ENCODE data around the gene PTGER1.

The PTGER1 gene

DNA sequence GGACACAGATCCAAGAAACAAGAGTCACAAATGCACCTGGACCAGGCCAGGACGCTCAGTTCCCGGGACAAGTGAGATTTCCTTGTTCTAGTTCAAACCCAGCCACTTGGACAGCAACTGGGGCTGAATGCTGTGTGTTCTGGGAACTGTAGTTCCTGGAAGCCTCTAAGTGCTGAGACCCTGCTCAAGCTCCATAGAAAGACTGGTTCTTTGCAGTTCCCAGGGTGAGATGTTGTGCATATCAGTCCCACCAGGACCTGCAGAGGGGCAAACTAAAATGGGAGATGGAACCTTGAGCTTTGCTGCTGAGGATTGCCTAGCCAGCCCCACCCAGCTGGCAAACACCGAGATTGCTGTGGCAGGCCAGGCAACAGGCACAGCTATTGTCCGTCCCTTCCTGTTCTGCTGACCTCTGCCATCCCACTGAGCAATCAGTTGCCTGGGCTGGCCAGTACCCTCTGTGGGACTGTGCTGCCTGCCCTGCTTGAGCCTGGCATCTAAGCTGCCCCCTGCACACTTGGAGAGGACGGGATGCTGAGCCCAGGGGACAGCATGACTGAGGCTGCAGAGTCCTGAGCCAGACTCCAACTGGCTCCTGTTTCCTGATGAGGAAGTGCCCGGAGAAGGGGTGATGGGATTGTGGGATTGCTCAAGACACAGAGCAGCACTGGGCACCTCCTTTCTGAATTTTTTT lies 22.2 kb upstream of the PTGER1 start:
- DNase-seq, result no peak

DNA sequence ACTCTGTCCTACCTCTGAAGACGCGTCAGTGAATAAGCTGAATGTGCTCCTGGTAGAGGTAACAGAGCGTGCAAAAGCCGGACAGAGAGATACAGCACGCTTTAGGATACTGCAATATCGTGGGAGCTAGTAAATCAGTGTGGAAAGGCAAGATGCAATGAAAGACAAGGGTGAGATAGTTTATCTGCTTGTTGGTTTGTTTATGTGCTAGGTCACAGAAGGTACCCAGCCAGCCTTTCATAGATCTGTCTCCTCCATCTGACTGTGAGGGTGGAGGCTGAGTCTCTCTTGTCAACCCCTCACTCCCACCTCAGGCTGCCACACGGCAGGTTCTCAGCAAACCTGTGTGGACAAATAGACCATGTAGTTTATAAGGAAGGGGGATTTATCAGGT lies 21.7 kb upstream of the PTGER1 start:
- no peak for DNase-seq

DNA sequence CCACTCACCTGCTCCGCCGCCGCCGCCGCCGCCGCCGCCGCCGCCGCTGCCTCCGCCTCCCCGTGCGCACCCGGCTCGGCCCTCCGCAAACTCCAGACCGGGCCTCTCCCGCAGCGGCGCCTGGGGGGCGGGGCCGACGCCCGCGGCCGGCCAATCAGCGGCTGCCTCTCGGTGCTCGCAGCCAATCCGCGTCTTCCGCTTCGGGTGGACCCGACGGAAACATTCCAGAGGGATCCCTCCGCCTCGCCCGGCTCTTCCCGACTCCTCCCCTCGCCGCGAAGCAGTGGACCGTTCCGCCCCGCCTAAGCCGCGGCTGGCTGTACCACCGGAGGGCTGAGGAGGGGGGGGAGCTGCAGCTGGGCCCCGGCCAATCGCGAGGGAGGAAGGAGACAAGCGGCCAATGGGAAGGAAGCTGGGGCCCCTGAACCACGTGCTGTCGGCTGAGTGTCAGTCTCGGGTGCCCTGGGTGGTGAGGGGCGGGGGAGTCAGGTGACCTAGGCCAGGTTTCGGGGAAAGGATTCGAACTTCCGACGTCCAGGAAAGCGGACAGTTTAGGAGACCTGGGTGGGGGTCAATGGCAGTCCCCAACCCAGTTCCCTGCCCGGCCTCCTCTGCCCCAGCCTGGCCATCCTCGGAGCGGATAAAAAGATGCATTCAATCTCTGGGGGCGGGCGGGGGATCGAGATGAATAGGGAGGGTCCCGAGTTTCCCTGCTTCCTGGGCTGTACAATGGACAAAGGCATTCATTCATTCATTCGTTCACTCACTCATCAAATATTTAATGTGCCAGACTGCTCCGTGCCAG lies 21.1 kb upstream of the PTGER1 start, which contains the start of gene GIPC1:
Gene GIPC1 (minus strand): TSS at position 99 of the 805 bp plus-strand sequence. CDS start 13,151 bp downstream, outside the sequence.
- peak; percentile 79 for DNase-seq

DNA sequence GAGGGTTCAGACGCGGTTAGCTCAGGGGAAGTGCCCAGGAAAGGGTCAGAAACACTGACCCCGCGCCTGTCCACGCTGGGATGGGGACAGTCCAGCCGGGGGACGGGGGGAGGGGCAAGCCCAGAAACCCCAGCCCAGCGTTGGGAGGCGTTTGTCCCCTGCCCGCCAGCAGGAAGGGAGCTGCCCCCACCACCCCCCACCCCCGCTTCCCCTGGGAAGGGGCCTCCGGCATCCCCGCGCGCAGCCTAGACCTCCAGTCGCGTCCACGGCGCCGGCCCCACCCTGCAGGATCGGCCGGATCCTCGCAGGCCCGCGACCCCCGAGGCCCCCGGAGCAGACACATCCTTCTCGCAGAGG lies 20.5 kb upstream of the PTGER1 start:
- DNase-seq, result no peak

DNA sequence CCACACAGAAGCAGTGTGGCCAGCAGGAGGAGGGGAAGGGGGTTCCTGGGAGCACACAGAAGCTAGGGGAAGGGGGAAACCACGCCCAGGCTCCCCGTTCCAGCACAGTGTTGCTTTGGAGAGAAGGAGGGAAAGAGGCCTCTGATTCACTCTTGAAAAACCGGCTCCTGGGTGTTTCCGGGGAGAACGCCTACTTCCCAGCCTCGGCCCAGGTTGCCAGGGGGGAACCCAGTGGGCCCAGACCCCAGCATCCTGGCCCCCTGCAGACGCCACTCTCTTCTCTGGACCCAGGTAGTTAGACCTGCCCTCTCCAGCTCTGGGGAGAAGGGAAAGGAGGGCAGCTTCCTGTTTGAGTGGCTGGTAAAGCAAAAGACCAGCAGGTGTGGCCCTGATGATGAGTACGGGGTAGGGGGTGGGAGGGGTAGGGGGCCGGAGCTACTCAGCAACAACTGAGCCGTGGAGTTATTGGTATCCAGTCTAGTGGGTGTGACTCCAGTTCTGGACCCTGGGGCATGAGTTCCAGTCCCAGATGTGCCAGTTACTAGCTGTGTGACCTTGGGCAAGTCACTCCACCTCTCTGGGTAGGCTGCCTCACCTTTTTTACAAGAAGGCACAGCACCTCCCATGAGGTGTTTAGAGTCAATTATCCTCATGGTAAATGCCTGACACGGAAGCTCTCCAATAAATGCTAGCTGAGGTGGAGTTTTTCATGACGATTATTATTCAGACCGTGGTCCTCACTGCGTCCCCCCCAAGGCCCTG lies 19.9 kb upstream of the PTGER1 start:
- no peak for DNase-seq

DNA sequence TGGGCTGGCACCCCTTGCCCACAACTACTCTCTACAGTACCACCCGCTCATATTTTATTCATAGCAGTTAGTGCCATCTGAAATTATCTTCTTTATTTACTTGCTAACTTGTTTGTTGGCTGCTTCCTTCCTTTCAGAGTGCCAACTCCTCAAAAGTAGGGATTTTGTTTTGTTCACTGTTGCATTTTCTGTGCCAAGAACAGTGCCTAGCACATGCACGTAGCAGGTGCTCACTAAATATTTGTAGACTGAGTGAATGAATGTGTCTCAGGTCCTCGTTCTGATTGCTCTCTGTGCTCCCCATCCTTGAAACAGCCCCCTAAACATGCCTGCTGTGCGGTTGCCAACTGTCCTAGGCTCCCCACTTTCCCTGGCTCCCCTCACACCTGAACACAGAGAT lies 19.3 kb upstream of the PTGER1 start:
- DNase-seq, result no peak

DNA sequence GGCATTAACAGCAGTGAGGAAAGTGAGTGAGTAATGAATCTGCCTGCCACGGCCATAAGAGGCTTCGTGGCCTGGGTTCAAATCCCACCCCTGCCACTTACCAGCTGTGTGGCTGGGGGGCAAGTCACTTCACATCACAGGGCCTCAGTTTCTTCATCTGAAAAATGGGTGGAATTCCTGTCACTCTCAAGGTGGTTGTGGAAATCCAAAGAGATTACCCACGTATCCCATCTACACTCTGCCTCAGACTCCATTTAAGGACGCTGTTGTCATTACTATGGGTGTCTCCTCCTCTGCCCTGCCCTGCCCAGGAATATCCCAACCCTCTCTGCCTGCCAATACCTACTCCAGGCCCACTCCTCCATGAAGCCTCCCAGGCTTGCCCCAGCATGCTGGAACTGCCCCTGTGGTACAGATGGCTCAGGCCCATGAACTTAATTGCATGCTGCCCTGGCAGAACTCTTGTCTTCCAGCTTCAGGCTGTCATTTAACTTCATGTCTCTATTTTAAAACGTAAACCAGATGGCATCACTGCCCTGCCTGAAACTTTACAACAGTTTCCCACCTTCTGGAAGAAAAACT lies 17.7 kb upstream of the PTGER1 start:
- no peak for DNase-seq

DNA sequence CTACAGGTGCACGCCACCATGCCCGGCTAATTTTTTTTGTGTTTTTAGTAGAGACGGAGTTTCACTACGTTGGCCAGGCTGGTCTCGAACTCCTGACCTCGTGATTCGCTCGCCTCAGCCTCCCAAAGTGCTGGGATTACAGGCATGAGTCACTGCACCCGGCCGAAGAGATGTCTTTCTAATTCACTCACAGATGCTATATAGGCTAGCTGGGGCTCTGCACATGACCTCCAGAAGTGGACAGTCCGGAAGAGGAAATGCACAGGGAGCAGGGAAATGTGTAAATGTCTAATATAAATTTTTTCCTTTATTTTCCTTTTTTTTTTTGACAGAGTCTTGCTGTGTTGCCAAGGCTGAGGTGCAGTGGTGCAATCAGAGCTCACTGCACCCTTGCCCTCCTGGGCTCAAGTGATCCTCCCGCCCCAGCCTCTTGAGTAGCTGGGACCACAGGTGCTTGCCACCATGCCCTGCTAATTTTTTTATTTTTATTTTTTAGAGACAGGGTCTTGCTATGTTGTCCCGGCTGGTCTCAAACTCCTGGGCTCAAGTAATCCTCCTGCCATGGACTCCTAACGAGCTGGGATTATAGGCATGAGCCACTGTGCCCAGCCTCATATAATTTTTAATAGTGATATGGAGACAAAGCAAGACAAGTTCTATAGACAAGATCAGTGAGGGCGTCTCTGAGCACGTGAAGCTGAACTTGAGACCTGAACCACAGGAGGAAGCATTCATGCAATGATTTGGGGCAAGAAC lies 12.4 kb upstream of the PTGER1 start:
- DNase-seq, result no peak

DNA sequence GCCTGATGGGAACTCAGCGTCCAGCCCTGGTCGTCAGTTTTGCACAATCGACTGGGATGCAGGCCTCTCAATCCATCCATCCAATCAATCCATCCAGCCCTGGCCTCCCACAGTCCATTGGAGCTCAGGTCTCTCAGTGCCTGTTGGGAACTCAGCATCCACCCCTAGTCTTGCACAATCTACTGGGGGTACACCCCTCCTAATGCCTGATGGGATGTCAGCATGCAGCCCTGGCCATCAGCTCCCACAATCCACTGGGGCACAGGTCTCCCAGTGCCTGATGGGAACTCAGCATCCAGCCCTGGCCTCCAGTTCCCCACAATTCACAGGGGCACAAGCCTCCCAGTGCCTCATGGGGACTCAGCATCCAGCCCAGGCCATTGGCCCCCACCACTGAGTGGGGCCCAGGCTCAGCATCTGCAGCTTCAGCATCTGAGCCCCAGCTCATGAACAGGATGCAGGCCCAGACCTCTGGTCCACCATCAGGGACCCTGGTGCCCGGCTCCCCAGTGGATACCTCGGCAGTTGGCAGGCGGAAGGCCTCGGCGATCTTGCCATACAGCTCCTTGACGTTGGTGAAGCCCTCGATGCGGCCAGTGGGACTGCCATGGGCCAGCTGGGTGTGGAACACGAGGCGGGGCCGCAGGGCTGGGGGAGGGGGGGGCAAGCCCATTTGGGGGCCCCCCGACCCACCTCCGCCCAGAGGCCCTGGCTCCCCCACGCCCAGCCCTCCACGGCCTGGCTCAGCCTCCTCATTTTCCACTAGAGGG lies 7.2 kb upstream of the PTGER1 start:
- DNase-seq, result no peak

DNA sequence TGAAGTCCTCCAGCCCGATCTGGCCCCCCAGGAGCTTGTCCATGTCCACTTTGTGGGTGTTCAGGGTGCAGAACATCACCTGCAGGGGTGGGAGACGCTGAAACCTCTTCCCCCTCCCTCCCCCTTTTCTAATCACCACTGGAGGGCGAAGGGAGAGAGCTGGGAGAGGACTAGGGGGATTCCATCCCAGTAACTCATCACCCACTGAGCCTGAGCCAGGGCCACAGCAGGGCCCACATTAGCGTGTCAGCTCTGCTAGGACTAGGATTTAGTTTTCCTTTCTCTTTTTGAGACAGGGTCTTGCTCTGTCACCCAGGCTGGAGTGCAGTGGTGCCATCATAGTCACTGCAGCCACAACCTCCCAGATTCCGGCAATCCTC lies 5.5 kb upstream of the PTGER1 start:
- DNase-seq, result no peak

DNA sequence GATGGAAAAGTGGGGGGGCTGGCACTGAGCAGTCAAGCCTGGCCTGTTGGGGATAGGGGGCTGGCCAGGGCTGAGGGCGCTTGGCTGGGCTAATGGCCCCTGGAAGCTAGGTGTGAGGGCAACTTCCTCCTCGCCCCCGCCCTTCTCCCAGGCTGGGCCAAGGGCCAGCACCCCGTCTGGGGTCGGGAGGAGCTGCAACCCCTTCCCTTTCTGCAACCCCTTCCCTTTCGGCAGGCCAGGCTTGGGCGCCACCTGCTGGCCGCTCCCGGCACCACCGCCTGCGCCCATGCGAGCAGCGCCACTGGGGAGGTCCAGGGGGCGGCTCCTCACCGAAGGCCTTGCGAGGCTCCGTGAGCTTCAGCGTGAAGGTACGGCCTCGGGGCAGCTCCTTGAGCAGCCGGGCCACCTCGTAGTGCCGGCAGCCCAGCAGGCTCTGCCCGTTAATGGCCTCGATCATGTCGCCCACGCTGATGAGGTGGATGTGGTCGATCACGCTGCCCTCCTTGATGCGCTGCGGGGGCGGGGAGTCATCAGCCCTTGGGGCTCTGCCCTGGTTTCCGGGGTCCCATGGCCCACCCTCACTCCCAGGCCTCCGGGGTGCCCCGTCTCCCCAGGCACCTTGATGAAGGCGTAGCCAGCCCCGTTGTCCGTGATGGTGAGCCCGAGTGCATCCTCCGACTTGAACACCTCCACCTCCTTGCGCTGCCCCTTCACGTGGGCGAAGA lies 5.0 kb upstream of the PTGER1 start:
- peak; percentile 64 for DNase-seq

DNA sequence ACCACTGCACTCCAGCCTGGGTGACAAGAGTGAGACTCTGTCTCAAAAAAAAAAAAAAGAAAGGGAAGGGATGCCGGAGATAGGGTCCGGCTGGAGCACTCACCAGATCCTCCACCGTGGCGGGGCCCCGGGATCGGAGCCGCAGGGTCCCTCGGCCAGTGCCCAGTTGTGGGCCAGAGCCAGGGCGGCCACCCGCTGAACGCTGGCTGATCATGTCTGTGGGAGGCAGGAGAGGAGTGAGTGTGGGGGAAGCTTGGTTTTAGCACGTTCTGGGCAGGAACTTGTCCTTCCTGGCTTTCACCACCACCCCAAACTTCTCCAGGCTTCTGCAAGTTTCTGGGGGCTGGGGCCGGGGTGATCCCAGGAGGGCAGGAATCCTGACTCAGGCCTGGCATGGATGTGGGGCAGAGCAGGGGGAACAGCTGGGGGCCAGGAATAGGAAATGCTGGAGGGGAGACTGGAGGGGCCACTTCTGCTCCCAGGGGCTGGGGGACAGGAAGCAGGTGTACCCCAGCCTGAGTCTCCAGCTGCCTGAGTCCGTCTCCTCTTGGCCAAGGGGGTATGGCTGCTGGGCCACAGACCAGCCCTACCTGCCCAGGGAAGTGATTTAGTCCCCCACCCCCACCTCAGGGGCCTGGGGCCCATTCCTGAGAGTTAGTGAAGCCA lies 4.3 kb upstream of the PTGER1 start:
- DNase-seq, result no peak

DNA sequence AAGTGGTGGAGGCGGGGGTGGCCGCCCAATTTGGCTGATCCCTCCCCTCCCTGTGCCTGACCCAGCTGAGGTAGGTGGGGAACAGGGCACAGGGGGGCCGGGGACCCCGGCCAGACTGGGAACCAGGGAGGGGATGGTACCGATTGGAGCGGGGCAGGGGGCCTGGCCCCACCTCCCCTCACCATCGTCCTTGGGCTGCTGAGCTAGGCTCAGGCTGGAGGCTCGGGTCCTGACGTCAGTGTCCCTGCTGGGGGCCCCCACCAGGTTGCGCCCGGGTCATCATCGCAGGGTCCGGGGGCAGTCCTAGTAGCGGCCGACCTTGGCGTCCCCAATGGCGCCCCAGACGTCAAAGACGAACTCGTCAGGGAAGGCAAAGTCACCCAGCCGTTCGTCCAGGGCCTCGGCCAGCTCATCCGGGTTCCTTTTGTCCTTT lies 3.0 kb upstream of the PTGER1 start:
- DNase-seq, result no peak

DNA sequence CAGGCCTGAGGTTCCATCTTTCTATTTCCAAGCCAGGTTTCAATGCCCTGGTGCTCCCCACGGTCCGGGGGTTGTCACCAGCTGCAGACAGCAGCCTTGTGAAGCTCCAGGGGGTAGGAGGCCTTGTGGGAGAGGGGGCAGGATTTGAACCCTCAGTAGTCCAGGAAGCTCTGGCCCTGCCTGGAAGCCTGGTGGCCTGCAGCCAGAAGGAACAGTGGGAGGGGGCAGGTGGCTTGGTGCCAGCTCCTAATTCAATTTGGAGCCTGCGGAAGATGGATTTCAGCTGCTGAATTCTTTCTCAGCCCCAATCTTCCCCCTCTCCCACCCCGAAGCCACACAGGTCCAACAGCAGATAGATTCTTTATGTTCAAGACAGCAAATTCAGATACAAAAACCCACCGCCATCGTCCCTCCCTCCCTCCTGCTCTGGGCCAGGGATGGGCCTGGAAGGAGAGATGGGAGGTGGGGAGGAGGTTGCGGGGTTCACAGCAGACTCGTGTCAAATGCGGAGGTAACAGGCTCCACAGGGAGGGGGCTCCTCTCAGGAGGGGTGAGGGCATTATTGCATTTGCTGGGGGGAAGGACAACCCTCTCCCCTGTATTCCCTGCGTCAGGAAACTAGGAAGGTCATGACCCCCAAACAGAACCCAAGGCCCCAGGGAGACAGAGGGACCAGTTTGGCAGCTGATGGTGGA lies 2.4 kb upstream of the PTGER1 start:
- DNase-seq, result no peak

DNA sequence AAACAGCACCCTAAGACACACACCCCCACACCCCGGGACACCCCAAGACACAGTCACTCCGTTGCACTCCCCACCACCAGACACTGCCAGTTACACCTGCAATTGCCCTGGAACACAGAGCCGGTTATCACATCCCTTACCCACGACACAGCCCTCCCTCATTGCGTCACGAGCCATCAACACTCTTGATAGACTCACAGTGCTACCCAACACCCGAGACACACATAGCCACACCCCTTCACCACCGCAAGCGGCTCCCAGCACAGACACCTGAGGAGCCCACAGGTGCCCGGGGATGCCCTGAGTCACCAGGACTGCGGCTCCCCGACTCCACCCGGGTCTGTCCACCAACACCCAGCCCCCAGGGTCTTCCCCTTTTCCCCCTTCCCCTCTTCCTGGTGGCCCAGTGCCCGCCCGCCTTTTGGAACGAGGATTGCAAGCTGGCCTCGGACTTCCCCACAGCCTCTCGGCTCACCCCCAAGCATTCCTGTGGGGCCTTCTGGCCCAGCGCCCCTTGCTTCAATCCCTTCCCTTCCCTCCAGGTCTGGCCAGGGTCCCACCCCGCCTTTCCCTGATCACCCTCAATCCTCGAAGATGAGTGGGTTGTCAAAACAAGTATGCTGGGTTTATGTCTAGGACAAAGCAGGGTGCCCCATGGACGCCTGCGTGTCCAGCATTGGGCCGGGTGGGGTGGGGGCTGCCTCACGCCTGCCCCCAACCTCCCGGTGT lies 1.7 kb upstream of the PTGER1 start:
- DNase-seq, result peak; percentile 70

DNA sequence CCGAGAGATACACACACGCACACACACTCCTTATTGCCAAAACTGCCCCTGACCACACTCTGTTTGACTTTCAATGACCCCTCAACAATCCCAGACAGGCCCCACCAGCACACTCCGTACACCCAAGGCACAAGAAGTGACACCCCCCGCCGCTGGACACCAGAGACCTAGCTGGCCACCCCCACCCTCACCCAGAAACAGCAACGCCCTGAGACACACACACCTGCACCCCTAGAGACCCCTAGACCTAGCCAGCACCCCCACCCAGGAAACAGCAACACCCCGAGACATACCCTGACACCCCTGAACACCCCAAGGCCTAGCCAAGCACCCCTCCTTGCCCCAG lies 1.1 kb upstream of the PTGER1 start:
- no peak for DNase-seq

DNA sequence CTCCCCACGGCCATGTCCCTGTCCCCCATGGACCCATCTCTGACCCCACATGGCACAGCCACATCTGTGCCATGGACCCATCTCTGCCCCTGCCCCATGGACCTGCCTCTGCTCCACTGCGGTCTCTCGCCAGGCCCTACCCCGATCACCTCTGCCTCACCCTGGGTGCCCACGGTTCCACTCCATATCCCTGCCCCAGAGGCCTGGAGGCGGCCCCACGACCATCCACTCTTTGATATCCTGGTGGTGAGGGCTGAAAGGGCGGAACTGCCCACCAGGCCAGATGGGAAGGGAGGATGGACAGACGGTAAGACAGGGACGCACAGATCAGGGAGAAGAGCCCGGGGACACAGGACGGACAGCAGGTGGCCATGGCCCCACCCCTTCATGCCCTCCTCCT lies 327 bp downstream of the PTGER1 start:
- no peak for DNase-seq

DNA sequence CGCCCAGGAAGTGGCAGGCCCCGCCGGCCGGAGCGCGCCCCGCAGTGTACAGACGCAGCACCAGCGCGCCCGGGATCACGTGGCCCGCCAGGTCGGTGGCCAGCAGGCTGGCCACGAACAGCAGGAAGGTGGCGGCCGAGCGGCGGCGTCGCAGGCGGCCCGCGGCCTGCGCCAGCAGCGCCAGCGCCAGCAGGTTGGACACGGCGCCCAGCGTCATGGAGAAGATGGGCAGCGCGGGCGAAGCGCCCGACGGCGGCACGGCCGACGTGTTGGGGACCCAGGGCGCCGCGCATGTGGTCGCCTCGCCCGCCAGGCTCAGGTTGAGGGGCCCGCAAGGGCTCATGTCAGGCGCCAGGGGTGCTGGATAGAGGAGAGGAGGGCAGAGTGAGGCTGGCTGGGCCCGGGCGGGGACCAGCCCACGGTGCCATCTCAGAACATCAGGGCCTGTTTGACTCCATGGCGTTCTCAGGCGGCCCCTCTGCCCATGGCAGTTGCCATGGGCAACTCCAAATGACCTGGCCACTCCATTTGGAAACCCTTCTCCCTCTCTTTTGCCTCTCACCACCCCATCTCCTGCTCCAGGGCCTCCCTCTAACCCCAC lies 1.1 kb downstream of the PTGER1 start:
- DNase-seq, result no peak
